OCI-LY7 (cell line): ENCODE results near the gene RNF152. TPM values are rescaled to one million over a fixed set of nuclear protein-coding genes. Genes with fewer than 3 reads are reported as not detected.

Experiments
- BruUV-seq: library from RNA; stranded (reverse); fragments of 400-500 nt; replicated peaks from 2 replicates; lab custom pipeline; 2021; lab: Mats Ljungman, UMichigan
- CTCF ChIA-PET: fragments of 300-600 bp; sonication (Branson Sonifier 250); formaldehyde crosslinking; loops from one replicate; lab custom pipeline; 2022; ENCODE audit warnings: antibody characterized with exemption; ENCODE audit not compliant: unreplicated experiment; lab: Charles Lee
- POLR2A ChIA-PET: fragments of 300-600 bp; sonication (Branson Sonifier 250); formaldehyde crosslinking; loops from one replicate; lab custom pipeline; 2022; ENCODE audit warnings: antibody characterized with exemption; lab: Charles Lee
- DNase-seq: peaks from one replicate; pipeline ENCODE4 v3.0.0-alpha.2; 2015; ENCODE audit warnings: low spot score
- H2AFZ ChIP-seq: fragments of 200-600 bp; sonication (generic), shearing (Covaris generic); 2 replicates; pipeline ENCODE4 v1.6.1; 2014; ENCODE audit warnings: mild to moderate bottlenecking, antibody characterized with exemption, low read length, moderate library complexity
- H3K27ac ChIP-seq: fragments of 200-600 bp; sonication (generic); 2 replicates; pipeline ENCODE4 v1.5.1; 2014; ENCODE audit warnings: mixed run types, low read depth, mild to moderate bottlenecking, moderate library complexity, low read length, inconsistent platforms; ENCODE audit not compliant: poor library complexity, severe bottlenecking
- H3K36me3 ChIP-seq: fragments of 200-600 bp; sonication (generic); 2 replicates; pipeline ENCODE4 v1.6.1; 2014; ENCODE audit warnings: mild to moderate bottlenecking, antibody characterized with exemption, low read length, moderate library complexity, mixed read lengths; ENCODE audit not compliant: insufficient read depth
- H3K4me1 ChIP-seq: fragments of 200-600 bp; sonication (generic); 2 replicates; pipeline ENCODE4 v1.5.1; 2014; ENCODE audit warnings: mild to moderate bottlenecking, low read length; ENCODE audit not compliant: insufficient read depth, poor library complexity, severe bottlenecking
- H3K4me2 ChIP-seq: fragments of 200-600 bp; sonication (generic); 2 replicates; pipeline ENCODE4 v1.6.1; 2014; ENCODE audit warnings: mild to moderate bottlenecking, low read length
- H3K4me3 ChIP-seq: fragments of 200-600 bp; sonication (generic); 2 replicates; pipeline ENCODE4 v1.5.1; 2014; ENCODE audit warnings: mild to moderate bottlenecking, low read depth, low read length; ENCODE audit not compliant: poor library complexity, severe bottlenecking
- H3K79me2 ChIP-seq: fragments of 200-600 bp; sonication (generic); 2 replicates; pipeline ENCODE4 v1.6.1; 2016; ENCODE audit warnings: low read depth, mild to moderate bottlenecking, low read length, moderate library complexity, mixed read lengths; ENCODE audit not compliant: insufficient read depth
- H3K9me2 ChIP-seq: fragments of 200-600 bp; sonication (generic); 2 replicates; pipeline ENCODE4 v1.6.1; 2016; ENCODE audit warnings: mild to moderate bottlenecking, low read length, mixed read lengths; ENCODE audit not compliant: insufficient read depth
- H3K9me3 ChIP-seq: fragments of 200-600 bp; sonication (generic); 2 replicates; pipeline ENCODE4 v1.6.1; 2014; ENCODE audit warnings: mild to moderate bottlenecking, mixed run types, low read length, mixed read lengths
- H4K20me1 ChIP-seq: fragments of 200-600 bp; sonication (generic); 2 replicates; pipeline ENCODE4 v1.6.1; 2014; ENCODE audit warnings: mild to moderate bottlenecking, antibody characterized with exemption, low read length, moderate library complexity, mixed read lengths; ENCODE audit not compliant: insufficient read depth
- EZH2phosphoT487 ChIP-seq: fragments of 200-600 bp; sonication (generic); IDR thresholded peaks from 2 replicates; pipeline ENCODE4 v1.6.1; 2018; ENCODE audit warnings: low read depth, borderline replicate concordance, mild to moderate bottlenecking, mixed run types, antibody characterized with exemption, low read length, moderate library complexity, mixed read lengths
- intact Hi-C: fragments of 100-400 bp; cut with micrococcal nuclease; formaldehyde crosslinking; loops from one replicate; pipeline ENCODE4 v1.10.0; 2022; ENCODE audit not compliant: unreplicated experiment
- total RNA-seq, 2 experiments: library from RNA; depleted of rRNA in 1 of 2; stranded (reverse); fragments of >200 nt in 1 of 2; shearing (Covaris generic) in 1 of 2; gene quantifications; 2 replicates each; pipeline ENCODE4 v1.2.3, GENCODE V29; 2014 to 2022
- TF ChIP-seq, protein P1 (sequence below): fragments of 200-600 bp; sonication (generic); conservative IDR thresholded peaks from 2 replicates; pipeline ENCODE4 v1.5.1; 2014; ENCODE audit warnings: mild to moderate bottlenecking, antibody characterized with exemption, low read length, moderate library complexity, mixed read lengths

Gene RNF152
- total RNA-seq, 2 experiments from 2014 or later: not detected

DNA sequence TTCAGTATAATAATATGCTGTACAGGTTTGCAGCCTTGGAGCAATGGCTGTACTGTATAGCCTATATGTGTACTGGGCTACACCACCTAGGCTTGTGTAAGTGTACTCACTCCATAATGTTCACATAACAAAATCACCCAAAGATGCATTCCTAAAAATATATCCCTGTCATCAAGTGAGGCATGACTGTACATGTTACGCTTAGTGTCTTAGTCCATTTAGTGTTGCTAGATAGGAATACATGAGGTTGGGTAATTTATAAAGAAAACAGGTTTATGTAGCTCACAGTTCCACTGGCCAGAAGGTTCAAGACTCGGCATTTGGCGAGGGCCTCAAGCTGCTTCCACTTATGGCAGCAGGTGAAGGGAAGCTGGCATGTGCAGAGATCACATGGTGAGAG is 31.4 kb downstream of the RNF152 start:
- Histone ChIP-seq H3K4me1 (no peaks in the 10 kb centered on the region), H2AFZ (no peak overlapping the region), H3K4me3 (no peak overlapping the region), H3K27ac (no peak overlapping the region), H3K4me2 (no peak overlapping the region), H4K20me1 (no peaks in the 10 kb centered on the region), H3K9me2 (no peaks in the 10 kb centered on the region), H3K79me2 (no peaks in the 10 kb centered on the region), H3K36me3 (no peaks in the 10 kb centered on the region), H3K9me3 (no peaks in the 10 kb centered on the region)
- no TSS peak for BruUV-seq
- intact Hi-C loops: no loop called here
- CTCF ChIA-PET: no interaction called here
- no peak for DNase-seq
- POLR2A ChIA-PET: interaction anchor here (0.8 kb wide), 1 partner anchor 23 kb away, joined by 3 read pairs; no protein-coding TSS in a partner anchor
- TF ChIP-seq EZH2phosphoT487: no peak
- TF ChIP-seq, protein P1, sequence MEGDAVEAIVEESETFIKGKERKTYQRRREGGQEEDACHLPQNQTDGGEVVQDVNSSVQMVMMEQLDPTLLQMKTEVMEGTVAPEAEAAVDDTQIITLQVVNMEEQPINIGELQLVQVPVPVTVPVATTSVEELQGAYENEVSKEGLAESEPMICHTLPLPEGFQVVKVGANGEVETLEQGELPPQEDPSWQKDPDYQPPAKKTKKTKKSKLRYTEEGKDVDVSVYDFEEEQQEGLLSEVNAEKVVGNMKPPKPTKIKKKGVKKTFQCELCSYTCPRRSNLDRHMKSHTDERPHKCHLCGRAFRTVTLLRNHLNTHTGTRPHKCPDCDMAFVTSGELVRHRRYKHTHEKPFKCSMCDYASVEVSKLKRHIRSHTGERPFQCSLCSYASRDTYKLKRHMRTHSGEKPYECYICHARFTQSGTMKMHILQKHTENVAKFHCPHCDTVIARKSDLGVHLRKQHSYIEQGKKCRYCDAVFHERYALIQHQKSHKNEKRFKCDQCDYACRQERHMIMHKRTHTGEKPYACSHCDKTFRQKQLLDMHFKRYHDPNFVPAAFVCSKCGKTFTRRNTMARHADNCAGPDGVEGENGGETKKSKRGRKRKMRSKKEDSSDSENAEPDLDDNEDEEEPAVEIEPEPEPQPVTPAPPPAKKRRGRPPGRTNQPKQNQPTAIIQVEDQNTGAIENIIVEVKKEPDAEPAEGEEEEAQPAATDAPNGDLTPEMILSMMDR: no peak

GRCh38 chr18:61860302-61860701 is 32.5 kb downstream of the RNF152 start:
- Histone ChIP-seq H3K4me3 (no peak overlapping the region), H3K79me2 (no peaks in the 10 kb centered on the region), H3K27ac (no peak overlapping the region), H3K36me3 (no peaks in the 10 kb centered on the region), H3K9me2 (no peaks in the 10 kb centered on the region), H3K4me1 (no peaks in the 10 kb centered on the region), H2AFZ (no peak overlapping the region), H4K20me1 (no peaks in the 10 kb centered on the region), H3K9me3 (no peaks in the 10 kb centered on the region), H3K4me2 (no peak overlapping the region)
- BruUV-seq: no TSS peak
- intact Hi-C loops: no loop called here
- TF ChIP-seq EZH2phosphoT487: no peak
- TF ChIP-seq, protein P1: no peak
- ChIA-PET CTCF (no interaction called here), POLR2A (no interaction called here)
- DNase-seq: no peak

- no peak overlapping the region for H3K4me2 ChIP-seq
- no peak overlapping the region for H2AFZ ChIP-seq
- no peak for DNase-seq
- H3K4me3 ChIP-seq: no peak overlapping the region
- no peaks in the 10 kb centered on the region for H3K9me3 ChIP-seq
- POLR2A ChIA-PET: no interaction called here
- intact Hi-C loops: no loop called here
- BruUV-seq: no TSS peak
- H3K79me2 ChIP-seq: no peaks in the 10 kb centered on the region
- no peaks in the 10 kb centered on the region for H3K9me2 ChIP-seq
- CTCF ChIA-PET: no interaction called here
- no peak overlapping the region for H3K27ac ChIP-seq
- no peaks in the 10 kb centered on the region for H3K36me3 ChIP-seq
- H3K4me1 ChIP-seq: no peaks in the 10 kb centered on the region
- TF ChIP-seq EZH2phosphoT487: no peak
- TF ChIP-seq, protein P1: no peak
- no peaks in the 10 kb centered on the region for H4K20me1 ChIP-seq
These were observed 33.7 kb downstream of the RNF152 start for GRCh38 chr18:61859113-61859512.
